ENCODE results near the gene NECTIN1.
"Not testable (repeated sequence)": the region's sequence is repeated elsewhere in the genome, so short reads cannot be mapped to it uniquely, and the experiment has no call there.

NECTIN1 gene

GRCh38 chr11:119599864-119600541 is 129.0 kb downstream of the NECTIN1 start:
- H3K4me3 ChIP-seq (replicated peaks in 1 of 2; ENCODE audit: low read depth in 2 of 2, low read length in 2 of 2), result no peak overlapping the region
- no peak for TF ChIP-seq CTCF (IDR thresholded peaks at IDR 0.05; ENCODE audit: low read depth, low read length)
- no peak for DNase-seq (ENCODE audit: low read depth in 2 of 2)

GRCh38 chr11:119595941-119596340 is 133.1 kb downstream of the NECTIN1 start:
- not testable (repeated sequence) for DNase-seq (ENCODE audit: low read depth in 2 of 2); H3K4me3 ChIP-seq (replicated peaks in 1 of 2; ENCODE audit: low read depth in 2 of 2, low read length in 2 of 2)

- peak; percentile 51 to 66 for DNase-seq (ENCODE audit: low read depth in 2 of 2)
- no peak overlapping the region for H3K4me3 ChIP-seq (replicated peaks in 1 of 2; ENCODE audit: low read depth in 2 of 2, low read length in 2 of 2)
- no peak for TF ChIP-seq CTCF (IDR thresholded peaks at IDR 0.05; ENCODE audit: low read depth, low read length)
Measured at GRCh38 chr11:119594639-119595249, 134.3 kb downstream of the NECTIN1 start.

- DNase-seq (ENCODE audit: low read depth in 2 of 2), result no peak
- H3K4me3 ChIP-seq (replicated peaks in 1 of 2; ENCODE audit: low read depth in 2 of 2, low read length in 2 of 2), result no peak overlapping the region
- TF ChIP-seq CTCF (IDR thresholded peaks at IDR 0.05; ENCODE audit: low read depth, low read length), result no peak
Measured at GRCh38 chr11:119593346-119593745, 135.7 kb downstream of the NECTIN1 start.

GRCh38 chr11:119592642-119593041 is 136.4 kb downstream of the NECTIN1 start:
- DNase-seq (ENCODE audit: low read depth in 2 of 2), result peak in 1 of 2 donors; percentile 45
- no peak overlapping the region for H3K4me3 ChIP-seq (replicated peaks in 1 of 2; ENCODE audit: low read depth in 2 of 2, low read length in 2 of 2)
- TF ChIP-seq CTCF (IDR thresholded peaks at IDR 0.05; ENCODE audit: low read depth, low read length), result no peak

GRCh38 chr11:119591836-119592310 is 137.1 kb downstream of the NECTIN1 start:
- TF ChIP-seq CTCF (IDR thresholded peaks at IDR 0.05; ENCODE audit: low read depth, low read length), result no peak

GRCh38 chr11:119590651-119591351 is 138.2 kb downstream of the NECTIN1 start:
- no peak for TF ChIP-seq CTCF (IDR thresholded peaks at IDR 0.05; ENCODE audit: low read depth, low read length)
- H3K4me3 ChIP-seq (replicated peaks in 1 of 2; ENCODE audit: low read depth in 2 of 2, low read length in 2 of 2), result no peak overlapping the region
- no peak for DNase-seq (ENCODE audit: low read depth in 2 of 2)

More at GRCh38 chr11:119591836-119592310, 137.1 kb downstream of the NECTIN1 start:
- no peak for DNase-seq (ENCODE audit: low read depth in 2 of 2)
- H3K4me3 ChIP-seq (replicated peaks in 1 of 2; ENCODE audit: low read depth in 2 of 2, low read length in 2 of 2), result no peak overlapping the region

All from cardiac fibroblast (primary cell).